Measurements from ENCODE around the gene KLHDC3.

The KLHDC3 gene

GRCh38 chr6:43060034-43060754 is 46.1 kb downstream of the KLHDC3 start:
- FAIRE-seq, result no peak

GRCh38 chr6:43060755-43061633 is 46.9 kb downstream of the KLHDC3 start:
- no peak for DNase-seq (ENCODE audit: insufficient read length)
- no peak for FAIRE-seq
- TF ChIP-seq TAF1 (IDR thresholded peaks at IDR 0.05; ENCODE audit: borderline replicate concordance, low read depth, low read length) (no peak), POLR2A (IDR thresholded peaks at IDR 0.05; ENCODE audit: low read depth, low read length) (no peak), POLR2AphosphoS5 (IDR thresholded peaks at IDR 0.05; ENCODE audit: low read depth, low read length) (no peak)

More at GRCh38 chr6:43060034-43060754, 46.1 kb downstream of the KLHDC3 start:
- no peak for DNase-seq (ENCODE audit: insufficient read length)
- TF ChIP-seq TAF1 (IDR thresholded peaks at IDR 0.05; ENCODE audit: borderline replicate concordance, low read depth, low read length), result no peak
- no peak for TF ChIP-seq POLR2A (IDR thresholded peaks at IDR 0.05; ENCODE audit: low read depth, low read length)
- TF ChIP-seq POLR2AphosphoS5 (IDR thresholded peaks at IDR 0.05; ENCODE audit: low read depth, low read length), result no peak

GRCh38 chr6:43061861-43062260 is 47.8 kb downstream of the KLHDC3 start:
- FAIRE-seq (no peak), DNase-seq (ENCODE audit: insufficient read length) (no peak)

GRCh38 chr6:43062818-43063217 is 48.8 kb downstream of the KLHDC3 start:
- FAIRE-seq (no peak), DNase-seq (ENCODE audit: insufficient read length) (no peak)
- TF ChIP-seq TAF1 (IDR thresholded peaks at IDR 0.05; ENCODE audit: borderline replicate concordance, low read depth, low read length), result no peak
- no peak for TF ChIP-seq POLR2AphosphoS5 (IDR thresholded peaks at IDR 0.05; ENCODE audit: low read depth, low read length)
- no peak for TF ChIP-seq POLR2A (IDR thresholded peaks at IDR 0.05; ENCODE audit: low read depth, low read length)

More at GRCh38 chr6:43061861-43062260, 47.8 kb downstream of the KLHDC3 start:
- TF ChIP-seq POLR2AphosphoS5 (IDR thresholded peaks at IDR 0.05; ENCODE audit: low read depth, low read length), result no peak
- no peak for TF ChIP-seq POLR2A (IDR thresholded peaks at IDR 0.05; ENCODE audit: low read depth, low read length)
- TF ChIP-seq TAF1 (IDR thresholded peaks at IDR 0.05; ENCODE audit: borderline replicate concordance, low read depth, low read length), result no peak

GRCh38 chr6:43070028-43070632 is 56.1 kb downstream of the KLHDC3 start:
- no peak for TF ChIP-seq TAF1 (IDR thresholded peaks at IDR 0.05; ENCODE audit: borderline replicate concordance, low read depth, low read length)
- FAIRE-seq, result no peak
- peak; percentile 61 for DNase-seq (ENCODE audit: insufficient read length)
